OCI-LY7 (cell line): Measurements from ENCODE around the gene ATP5F1B. TPM values are rescaled to one million over a fixed set of nuclear protein-coding genes. Genes with fewer than 3 reads are reported as not detected.

Source experiments
- BruUV-seq: library from RNA; stranded (reverse); fragments of 400-500 nt; replicated peaks from 2 replicates; lab custom pipeline; 2021; lab: Mats Ljungman, UMichigan
- CTCF ChIA-PET: fragments of 300-600 bp; sonication (Branson Sonifier 250); formaldehyde crosslinking; loops from one replicate; lab custom pipeline; 2022; ENCODE audit warnings: antibody characterized with exemption; ENCODE audit not compliant: unreplicated experiment; lab: Charles Lee
- POLR2A ChIA-PET: fragments of 300-600 bp; sonication (Branson Sonifier 250); formaldehyde crosslinking; loops from one replicate; lab custom pipeline; 2022; ENCODE audit warnings: antibody characterized with exemption; lab: Charles Lee
- DNase-seq: peaks from one replicate; pipeline ENCODE4 v3.0.0-alpha.2; 2015; ENCODE audit warnings: low spot score
- H2AFZ ChIP-seq: fragments of 200-600 bp; sonication (generic), shearing (Covaris generic); 2 replicates; pipeline ENCODE4 v1.6.1; 2014; ENCODE audit warnings: mild to moderate bottlenecking, antibody characterized with exemption, low read length, moderate library complexity
- H3K27ac ChIP-seq: fragments of 200-600 bp; sonication (generic); 2 replicates; pipeline ENCODE4 v1.5.1; 2014; ENCODE audit warnings: mixed run types, low read depth, mild to moderate bottlenecking, moderate library complexity, low read length, inconsistent platforms; ENCODE audit not compliant: poor library complexity, severe bottlenecking
- H3K36me3 ChIP-seq: fragments of 200-600 bp; sonication (generic); 2 replicates; pipeline ENCODE4 v1.6.1; 2014; ENCODE audit warnings: mild to moderate bottlenecking, antibody characterized with exemption, low read length, moderate library complexity, mixed read lengths; ENCODE audit not compliant: insufficient read depth
- H3K4me1 ChIP-seq: fragments of 200-600 bp; sonication (generic); 2 replicates; pipeline ENCODE4 v1.5.1; 2014; ENCODE audit warnings: mild to moderate bottlenecking, low read length; ENCODE audit not compliant: insufficient read depth, poor library complexity, severe bottlenecking
- H3K4me2 ChIP-seq: fragments of 200-600 bp; sonication (generic); 2 replicates; pipeline ENCODE4 v1.6.1; 2014; ENCODE audit warnings: mild to moderate bottlenecking, low read length
- H3K4me3 ChIP-seq: fragments of 200-600 bp; sonication (generic); 2 replicates; pipeline ENCODE4 v1.5.1; 2014; ENCODE audit warnings: mild to moderate bottlenecking, low read depth, low read length; ENCODE audit not compliant: poor library complexity, severe bottlenecking
- H3K79me2 ChIP-seq: fragments of 200-600 bp; sonication (generic); 2 replicates; pipeline ENCODE4 v1.6.1; 2016; ENCODE audit warnings: low read depth, mild to moderate bottlenecking, low read length, moderate library complexity, mixed read lengths; ENCODE audit not compliant: insufficient read depth
- H3K9me2 ChIP-seq: fragments of 200-600 bp; sonication (generic); 2 replicates; pipeline ENCODE4 v1.6.1; 2016; ENCODE audit warnings: mild to moderate bottlenecking, low read length, mixed read lengths; ENCODE audit not compliant: insufficient read depth
- H3K9me3 ChIP-seq: fragments of 200-600 bp; sonication (generic); 2 replicates; pipeline ENCODE4 v1.6.1; 2014; ENCODE audit warnings: mild to moderate bottlenecking, mixed run types, low read length, mixed read lengths
- H4K20me1 ChIP-seq: fragments of 200-600 bp; sonication (generic); 2 replicates; pipeline ENCODE4 v1.6.1; 2014; ENCODE audit warnings: mild to moderate bottlenecking, antibody characterized with exemption, low read length, moderate library complexity, mixed read lengths; ENCODE audit not compliant: insufficient read depth
- CTCF ChIP-seq: fragments of 200-600 bp; sonication (generic); conservative IDR thresholded peaks from 2 replicates; pipeline ENCODE4 v1.5.1; 2014; ENCODE audit warnings: mild to moderate bottlenecking, antibody characterized with exemption, low read length, moderate library complexity, mixed read lengths
- EZH2phosphoT487 ChIP-seq: fragments of 200-600 bp; sonication (generic); IDR thresholded peaks from 2 replicates; pipeline ENCODE4 v1.6.1; 2018; ENCODE audit warnings: low read depth, borderline replicate concordance, mild to moderate bottlenecking, mixed run types, antibody characterized with exemption, low read length, moderate library complexity, mixed read lengths
- intact Hi-C: fragments of 100-400 bp; cut with micrococcal nuclease; formaldehyde crosslinking; loops from one replicate; pipeline ENCODE4 v1.10.0; 2022; ENCODE audit not compliant: unreplicated experiment
- total RNA-seq, 2 experiments: library from RNA; depleted of rRNA in 1 of 2; stranded (reverse); fragments of >200 nt in 1 of 2; shearing (Covaris generic) in 1 of 2; gene quantifications; 2 replicates each; pipeline ENCODE4 v1.2.3, GENCODE V29; 2014 to 2022

Gene ATP5F1B
- total RNA-seq, 2 experiments from 2014 or later = 385 to 732 TPM

DNA sequence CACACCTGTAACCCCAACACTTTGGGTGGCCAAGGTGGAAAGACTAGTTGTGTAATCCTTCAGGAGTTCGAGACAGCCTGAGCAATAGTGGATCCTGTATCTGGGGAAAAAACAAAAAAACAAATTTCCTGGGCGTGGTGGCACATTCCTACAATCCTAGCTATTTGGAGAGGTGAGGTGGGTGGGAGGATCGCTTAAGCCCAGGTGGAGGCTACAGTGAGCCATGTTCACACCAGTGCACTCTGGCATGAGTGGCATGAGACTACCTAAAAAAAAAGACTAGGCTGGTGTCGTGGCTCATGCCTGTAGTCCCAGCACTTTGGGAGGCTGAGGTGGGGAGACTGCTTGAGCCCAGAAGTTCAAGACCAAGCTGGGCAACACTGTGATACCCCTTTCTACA lies 25.1 kb upstream of the ATP5F1B start:
- Histone ChIP-seq H3K4me2 (no peak overlapping the region), H3K4me1 (no peaks in the 10 kb centered on the region), H3K9me2 (no peaks in the 10 kb centered on the region), H3K79me2 (peaks cover 76% of the 10 kb centered on the region), H3K36me3 (peaks cover 92% of the 10 kb centered on the region), H3K9me3 (no peaks in the 10 kb centered on the region), H3K27ac (no peak overlapping the region), H4K20me1 (peaks cover 23% of the 10 kb centered on the region), H2AFZ (no peak overlapping the region), H3K4me3 (no peak overlapping the region)
- DNase-seq = no peak
- TF ChIP-seq CTCF = no peak
- no peak for TF ChIP-seq EZH2phosphoT487
- POLR2A ChIA-PET = interaction anchor here (1.1 to 1.3 kb wide), 4 partner anchors 10 to 70 kb away, joined by 3 to 4 read pairs (median 4); no protein-coding TSS in a partner anchor
- intact Hi-C loops = no loop called here
- CTCF ChIA-PET = no interaction called here
- BruUV-seq = no TSS peak

GRCh38 chr12:56668197-56668457 lies 22.3 kb upstream of the ATP5F1B start:
- H3K79me2 ChIP-seq = peaks cover 52% of the 10 kb centered on the region

More at GRCh38 chr12:56668197-56668457, 22.3 kb upstream of the ATP5F1B start:
- Histone ChIP-seq H2AFZ (no peak overlapping the region), H3K9me2 (no peaks in the 10 kb centered on the region), H3K4me3 (no peak overlapping the region), H3K36me3 (peaks cover 100% of the 10 kb centered on the region), H3K9me3 (no peaks in the 10 kb centered on the region), H3K27ac (no peak overlapping the region), H3K4me1 (no peaks in the 10 kb centered on the region), H4K20me1 (peaks cover 15% of the 10 kb centered on the region; the same call in 1 of the 2 replicates), H3K4me2 (no peak overlapping the region)
- ChIA-PET POLR2A (interaction anchor here (0.6 to 1.4 kb wide), 5 partner anchors 9 to 381 kb away, joined by 3 to 8 read pairs (median 4); no protein-coding TSS in a partner anchor), CTCF (no interaction called here)
- DNase-seq = no peak
- TF ChIP-seq EZH2phosphoT487 (no peak), CTCF (no peak)
- intact Hi-C loops = no loop called here
- no TSS peak for BruUV-seq
